ENCODE results near the gene EVA1A.

Gene EVA1A

GRCh38 chr2:75560768-75561565 lies at the start of gene EVA1A:
Gene EVA1A, minus strand, starts transcription at chr2:75560939. Its CDS starts 42,799 bp downstream, at chr2:75518140.
- DNase-seq (ENCODE audit: low spot score) = no peak

GRCh38 chr2:75609937-75610508 lies 49.3 kb upstream of the EVA1A start:
- DNase-seq (ENCODE audit: low spot score) = no peak

- no peak for DNase-seq (ENCODE audit: low spot score)
Observed at GRCh38 chr2:75609334-75609689, 48.6 kb upstream of the EVA1A start.

GRCh38 chr2:75608684-75609333 lies 48.1 kb upstream of the EVA1A start:
- DNase-seq (ENCODE audit: low spot score) = peak; percentile 54

- peak; percentile 3 for DNase-seq (ENCODE audit: low spot score)
Observed at GRCh38 chr2:75607988-75608683, 47.4 kb upstream of the EVA1A start.

GRCh38 chr2:75607400-75607798 lies 46.7 kb upstream of the EVA1A start:
- DNase-seq (ENCODE audit: low spot score) = no peak

GRCh38 chr2:75606761-75607399 lies 46.1 kb upstream of the EVA1A start:
- no peak for DNase-seq (ENCODE audit: low spot score)

GRCh38 chr2:75605770-75606529 lies 45.2 kb upstream of the EVA1A start:
- peak; percentile 10 for DNase-seq (ENCODE audit: low spot score)

GRCh38 chr2:75604484-75604883 lies 43.7 kb upstream of the EVA1A start:
- no peak for DNase-seq (ENCODE audit: low spot score)

GRCh38 chr2:75603477-75603876 lies 42.7 kb upstream of the EVA1A start:
- no peak for DNase-seq (ENCODE audit: low spot score)

GRCh38 chr2:75602724-75603342 lies 42.1 kb upstream of the EVA1A start:
- DNase-seq (ENCODE audit: low spot score) = no peak

- no peak for DNase-seq (ENCODE audit: low spot score)
Observed at GRCh38 chr2:75600461-75601011, 39.8 kb upstream of the EVA1A start.

GRCh38 chr2:75598589-75599155 lies 37.9 kb upstream of the EVA1A start:
- no peak for DNase-seq (ENCODE audit: low spot score)

- no peak for DNase-seq (ENCODE audit: low spot score)
Observed at GRCh38 chr2:75597949-75598348, 37.2 kb upstream of the EVA1A start.

- no peak for DNase-seq (ENCODE audit: low spot score)
Observed at GRCh38 chr2:75596784-75597183, 36.0 kb upstream of the EVA1A start.

- no peak for DNase-seq (ENCODE audit: low spot score)
Observed at GRCh38 chr2:75595541-75596395, 35.0 kb upstream of the EVA1A start.

GRCh38 chr2:75594596-75594995 lies 33.9 kb upstream of the EVA1A start:
- no peak for DNase-seq (ENCODE audit: low spot score)

GRCh38 chr2:75592888-75593287 lies 32.1 kb upstream of the EVA1A start:
- DNase-seq (ENCODE audit: low spot score) = no peak

- DNase-seq (ENCODE audit: low spot score) = no peak
Observed at GRCh38 chr2:75592030-75592429, 31.3 kb upstream of the EVA1A start.

Data from globus pallidus (tissue), 1 donor.